Neural progenitor cell (in vitro differentiated cells): ENCODE results near the gene STAC2.

Experiments
- CTCF ChIP-seq: fragments of 200-600 bp; sonication (generic); IDR thresholded peaks from 2 replicates; pipeline ENCODE4 v1.5.1; 2017; ENCODE audit warnings: antibody characterized with exemption, mild to moderate bottlenecking
- EZH2 ChIP-seq: fragments of 200-600 bp; sonication (generic); IDR thresholded peaks from 2 replicates; pipeline ENCODE4 v1.6.1; 2017; ENCODE audit warnings: antibody characterized with exemption, mild to moderate bottlenecking, moderate library complexity

DNA sequence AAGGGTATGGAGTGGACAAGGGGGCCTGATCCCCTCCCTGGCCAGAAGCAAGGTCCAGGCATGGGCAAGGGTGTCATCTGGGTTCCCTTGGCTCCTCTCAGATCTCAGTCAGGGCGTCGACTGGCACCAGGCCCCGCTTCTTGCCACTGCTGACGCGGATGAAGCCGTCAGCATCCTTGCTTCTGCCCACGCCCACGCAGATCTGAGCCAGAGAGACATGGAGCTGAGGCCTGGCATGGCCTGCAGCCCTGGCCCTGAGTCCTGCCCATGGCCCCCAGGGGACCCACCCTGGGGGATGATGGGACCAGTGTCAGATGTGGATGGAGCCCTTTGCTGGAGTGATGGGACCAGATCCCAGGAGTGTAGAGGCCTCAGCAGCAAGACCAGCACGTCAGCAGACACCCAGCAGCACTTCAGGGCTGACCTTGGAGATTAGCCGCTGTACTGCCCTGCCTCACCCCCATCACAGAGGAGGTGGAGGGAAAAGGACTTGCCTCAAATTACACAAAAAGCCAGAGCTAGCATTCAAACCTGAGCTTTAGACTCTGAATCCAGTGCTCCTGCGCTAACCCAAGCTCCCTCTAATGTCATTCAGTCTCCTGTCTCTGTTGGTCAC lies 13.4 kb downstream of the STAC2 start:
- TF ChIP-seq CTCF = no peak
- TF ChIP-seq EZH2 = no peak
